Lower leg skin (tissue), 3 donors: ENCODE data around the gene LRSAM1.

Experiments
- CTCF ChIP-seq, 3 donors: fragments of 450-650 bp; IDR thresholded peaks; one replicate each; pipeline ENCODE4 v1.5.1; 2016; ENCODE audit warnings: antibody characterized with exemption in 3 of 3, mild to moderate bottlenecking in 3 of 3, moderate library complexity in 2 of 3
- POLR2A ChIP-seq, 2 donors: fragments of 450-650 bp; IDR thresholded peaks; one replicate each; pipeline ENCODE4 v1.6.1; 2016 to 2017; ENCODE audit warnings: antibody characterized with exemption in 2 of 2, mild to moderate bottlenecking in 1 of 2, moderate library complexity in 1 of 2

DNA sequence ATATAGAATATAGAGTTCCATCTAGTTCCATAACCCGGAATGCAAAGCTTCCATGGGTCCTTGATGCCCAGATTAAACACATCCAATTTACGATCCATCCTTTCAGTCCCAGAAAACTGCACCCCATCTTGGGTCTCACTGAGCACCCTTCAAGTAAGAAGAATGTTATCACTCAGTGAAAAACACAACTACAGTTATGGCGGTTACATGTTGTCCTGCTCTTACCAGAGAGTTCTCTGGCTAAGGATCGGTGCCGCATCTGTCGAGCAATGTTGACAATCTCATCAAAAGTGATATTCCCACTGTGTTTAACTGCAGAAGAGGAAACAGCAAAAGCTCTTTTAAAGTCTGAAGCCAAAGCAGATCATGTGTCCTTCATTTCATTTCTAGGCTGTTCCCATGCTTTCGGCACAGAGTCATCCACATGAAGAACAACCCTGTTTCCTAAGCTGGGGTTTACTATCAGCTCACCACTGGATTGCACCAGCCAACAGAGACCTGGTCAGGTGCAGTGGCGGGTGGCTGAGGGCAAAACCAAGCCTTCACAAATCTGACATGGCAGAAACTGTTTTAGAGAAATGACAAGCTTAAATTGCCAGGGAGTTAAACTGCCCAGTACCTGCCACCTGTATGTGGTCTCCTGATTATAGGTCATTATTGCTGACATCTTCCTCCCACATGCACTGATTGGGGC is 3.1 kb upstream of the LRSAM1 start:
- no peak for TF ChIP-seq POLR2A (IDR thresholded peaks at IDR 0.05)
- no peak for TF ChIP-seq CTCF (IDR thresholded peaks at IDR 0.05)
